Fibroblast of skin of left biceps (primary cell): ENCODE results near the gene MFRP.

Experiments
- DNase-seq, 2 experiments: peaks; one replicate each; pipeline ENCODE4 v3.0.0-alpha.2; 2013; ENCODE audit warnings: low read depth in 2 of 2

The MFRP gene

DNA sequence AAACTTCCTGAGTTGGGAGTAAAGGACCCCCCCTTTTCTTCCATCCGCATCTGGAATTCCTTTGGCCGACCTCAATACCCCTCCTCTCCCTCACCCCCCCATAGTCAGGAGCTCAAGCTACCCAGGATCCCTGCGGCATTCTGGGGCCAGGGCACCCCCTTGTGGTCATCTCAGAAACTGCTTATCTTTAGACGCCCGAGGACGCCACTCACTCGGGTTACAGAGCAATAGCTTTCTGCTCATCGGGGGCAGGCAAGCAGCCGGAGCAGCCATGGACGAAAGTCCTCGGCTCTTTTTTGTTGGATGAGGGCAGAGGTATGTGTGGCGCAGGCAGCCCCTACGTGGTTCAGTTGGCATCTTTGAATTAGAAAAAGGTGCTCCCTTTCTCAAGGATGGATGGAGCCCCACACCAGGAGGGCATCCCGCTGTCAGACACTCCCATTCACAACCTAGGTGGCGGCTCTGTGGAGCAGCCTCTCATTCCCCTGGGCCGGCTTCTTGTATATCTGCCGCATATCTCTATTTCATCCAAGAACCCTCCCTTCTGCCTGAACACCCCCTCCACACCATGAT is 8.1 kb downstream of the MFRP start:
- DNase-seq = peak in 1 of 2 experiments; percentile 53

DNA sequence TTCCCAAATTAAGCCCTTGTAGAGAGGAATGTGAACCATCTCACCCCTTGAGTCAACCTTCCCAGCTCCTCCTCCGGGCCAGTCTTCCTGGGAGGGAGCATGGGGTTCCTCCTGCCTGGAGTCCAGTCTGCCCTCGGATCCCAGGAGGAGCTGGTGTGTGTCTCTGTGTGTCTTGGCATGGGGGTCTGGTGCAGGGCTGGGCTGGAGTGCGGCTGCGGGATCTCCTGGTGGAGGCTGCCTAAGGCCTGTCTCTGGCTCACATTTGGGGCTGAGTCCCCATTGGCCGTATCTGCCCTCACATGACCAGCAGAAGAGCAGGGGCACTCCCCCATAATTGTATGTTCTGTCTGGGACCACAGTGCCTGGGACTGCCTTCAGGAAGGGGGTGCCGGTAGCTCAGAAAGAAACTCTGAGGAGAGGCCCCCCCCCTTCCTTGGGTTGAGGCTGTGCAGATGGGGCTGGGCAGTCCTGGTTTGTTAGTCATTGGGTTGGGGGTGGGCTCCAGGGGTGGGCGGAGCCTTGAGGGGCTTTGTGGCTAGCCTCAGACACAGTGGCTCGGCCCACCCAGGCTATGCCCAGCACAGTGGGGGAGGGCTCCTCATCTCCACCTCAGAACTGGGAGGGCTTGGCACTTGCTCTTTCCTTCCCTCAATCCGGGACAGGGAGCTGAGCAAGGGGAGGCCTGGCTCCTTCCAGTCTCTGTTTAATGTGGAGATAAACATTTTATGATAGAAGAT is 8.8 kb downstream of the MFRP start:
- peak in 1 of 2 experiments; percentile 56 for DNase-seq

DNA sequence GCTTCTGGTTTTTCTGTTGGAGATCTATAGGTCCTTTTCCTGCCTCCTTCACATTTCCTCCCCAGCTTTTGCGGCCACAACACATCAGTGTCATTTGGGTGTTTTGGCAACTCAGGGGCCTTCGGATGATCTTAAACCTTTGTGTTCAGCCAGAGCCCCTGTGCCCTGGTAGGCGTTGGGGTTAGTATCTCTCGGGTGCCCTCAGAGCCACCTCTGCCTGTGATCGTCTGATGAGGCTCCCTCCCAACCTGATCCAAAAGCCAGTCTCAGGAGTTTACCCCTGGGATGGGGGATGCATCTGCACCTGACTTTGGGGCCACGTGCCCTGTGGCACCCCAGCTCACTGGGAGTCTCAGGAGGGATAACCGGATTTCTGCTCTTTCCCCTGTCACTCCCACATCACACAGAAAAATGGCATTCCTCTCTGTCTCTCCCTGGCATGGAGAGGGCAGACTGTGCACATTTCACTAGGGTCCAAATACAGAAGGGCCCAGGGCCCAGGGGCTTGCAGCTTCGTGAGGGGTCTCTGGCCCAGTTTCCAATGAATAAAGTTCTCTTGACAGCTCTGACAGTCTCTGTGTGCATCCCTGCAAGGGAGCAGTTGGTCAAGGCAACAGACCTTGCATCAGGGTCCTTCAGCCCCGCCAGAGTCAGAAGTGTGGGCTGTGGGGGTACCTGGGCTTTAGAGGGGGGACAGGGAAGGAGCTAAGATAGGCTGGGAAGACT is 9.6 kb downstream of the MFRP start:
- DNase-seq = no peak

DNA sequence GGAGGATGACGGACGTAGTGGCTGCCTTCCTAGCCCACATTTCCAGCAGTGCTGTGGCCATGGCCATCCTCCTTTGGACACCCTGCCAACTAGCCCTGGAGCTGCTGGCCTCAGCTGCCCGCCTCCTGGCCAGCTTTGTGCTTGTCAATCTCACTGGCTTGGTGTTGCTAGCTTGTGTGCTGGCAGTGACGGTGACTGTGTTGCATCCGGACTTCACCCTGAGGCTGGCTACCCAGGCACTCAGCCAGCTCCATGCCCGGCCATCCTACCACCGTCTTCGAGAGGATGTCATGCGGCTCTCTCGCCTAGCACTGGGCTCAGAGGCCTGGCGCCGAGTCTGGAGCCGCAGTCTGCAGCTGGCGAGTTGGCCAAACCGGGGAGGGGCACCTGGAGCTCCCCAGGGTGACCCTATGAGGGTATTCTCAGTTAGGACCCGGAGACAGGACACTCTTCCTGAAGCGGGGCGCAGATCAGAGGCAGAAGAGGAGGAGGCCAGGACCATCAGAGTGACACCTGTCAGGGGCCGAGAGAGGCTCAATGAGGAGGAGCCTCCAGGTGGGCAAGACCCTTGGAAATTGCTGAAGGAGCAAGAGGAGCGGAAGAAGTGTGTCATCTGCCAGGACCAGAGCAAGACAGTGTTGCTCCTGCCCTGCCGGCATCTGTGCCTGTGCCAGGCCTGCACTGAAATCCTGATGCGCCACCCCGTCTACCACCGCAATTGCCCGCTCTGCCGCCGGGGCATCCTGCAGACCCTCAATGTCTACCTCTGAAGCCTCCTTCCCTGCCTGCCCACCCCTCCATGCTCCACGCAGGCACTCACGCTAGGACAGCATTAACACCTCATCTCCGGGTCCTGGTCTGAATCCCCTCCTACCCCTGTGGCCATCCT is 10.6 kb downstream of the MFRP start:
- DNase-seq = no peak

DNA sequence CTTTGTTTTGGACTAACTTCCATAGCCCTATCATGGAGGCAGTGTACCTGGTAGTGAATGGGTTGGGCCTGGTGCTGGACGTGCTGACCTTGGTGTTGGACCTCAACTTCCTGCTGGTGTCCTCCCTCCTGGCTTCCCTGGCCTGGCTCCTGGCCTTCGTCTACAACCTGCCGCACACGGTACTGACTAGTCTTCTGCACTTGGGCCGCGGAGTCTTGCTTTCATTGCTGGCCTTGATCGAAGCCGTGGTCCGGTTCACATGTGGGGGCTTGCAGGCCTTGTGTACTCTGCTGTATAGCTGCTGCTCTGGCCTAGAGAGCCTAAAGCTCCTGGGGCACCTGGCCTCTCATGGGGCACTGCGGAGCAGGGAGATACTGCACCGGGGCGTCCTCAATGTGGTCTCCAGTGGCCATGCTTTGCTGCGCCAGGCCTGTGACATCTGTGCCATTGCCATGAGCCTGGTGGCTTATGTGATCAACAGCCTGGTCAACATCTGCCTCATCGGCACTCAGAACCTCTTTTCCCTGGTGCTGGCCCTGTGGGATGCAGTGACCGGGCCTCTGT is 11.3 kb downstream of the MFRP start:
- no peak for DNase-seq

DNA sequence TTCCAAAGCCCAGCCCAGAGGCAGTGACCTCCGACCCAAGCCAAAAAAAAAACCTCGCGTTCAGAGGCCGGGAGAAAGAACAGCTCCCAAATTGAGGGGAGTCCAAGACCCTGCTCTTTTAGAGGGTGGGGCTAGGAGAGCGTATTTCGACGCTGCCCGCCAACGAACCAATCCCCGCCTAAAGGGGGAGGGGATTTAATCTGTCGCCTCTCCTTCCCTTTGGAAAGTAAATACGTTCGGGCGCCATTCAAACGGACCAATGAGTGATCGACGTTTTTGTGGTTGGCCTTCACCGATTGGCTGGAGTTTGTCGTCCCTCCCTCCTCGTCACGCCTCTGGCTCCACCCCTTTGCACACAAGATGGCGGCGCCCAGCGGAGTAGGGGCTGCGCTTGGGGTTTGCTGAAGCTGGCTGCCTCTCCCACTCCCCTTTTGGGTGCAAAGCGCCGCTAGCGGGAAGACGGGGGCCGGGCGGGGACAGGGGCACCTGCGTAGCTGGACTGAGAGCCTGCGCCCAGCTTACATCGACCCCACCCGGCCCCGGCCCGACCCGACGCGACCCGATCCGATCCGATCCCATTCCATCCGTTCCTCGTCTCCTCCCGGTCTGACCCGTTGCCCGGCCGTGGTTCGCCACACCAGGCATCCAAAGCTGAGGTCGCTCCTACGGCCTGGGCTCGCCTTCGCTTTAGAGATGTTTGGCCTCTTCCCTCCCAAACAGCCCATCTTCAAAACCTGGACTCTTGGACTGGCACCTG is 12.2 kb downstream of the MFRP start, which contains the start of gene RNF26:
Gene RNF26, plus strand, starts transcription at position 354 of the 757 bp plus-strand sequence. CDS start 596 bp downstream, outside the sequence.
- DNase-seq = peak; percentile 95

DNA sequence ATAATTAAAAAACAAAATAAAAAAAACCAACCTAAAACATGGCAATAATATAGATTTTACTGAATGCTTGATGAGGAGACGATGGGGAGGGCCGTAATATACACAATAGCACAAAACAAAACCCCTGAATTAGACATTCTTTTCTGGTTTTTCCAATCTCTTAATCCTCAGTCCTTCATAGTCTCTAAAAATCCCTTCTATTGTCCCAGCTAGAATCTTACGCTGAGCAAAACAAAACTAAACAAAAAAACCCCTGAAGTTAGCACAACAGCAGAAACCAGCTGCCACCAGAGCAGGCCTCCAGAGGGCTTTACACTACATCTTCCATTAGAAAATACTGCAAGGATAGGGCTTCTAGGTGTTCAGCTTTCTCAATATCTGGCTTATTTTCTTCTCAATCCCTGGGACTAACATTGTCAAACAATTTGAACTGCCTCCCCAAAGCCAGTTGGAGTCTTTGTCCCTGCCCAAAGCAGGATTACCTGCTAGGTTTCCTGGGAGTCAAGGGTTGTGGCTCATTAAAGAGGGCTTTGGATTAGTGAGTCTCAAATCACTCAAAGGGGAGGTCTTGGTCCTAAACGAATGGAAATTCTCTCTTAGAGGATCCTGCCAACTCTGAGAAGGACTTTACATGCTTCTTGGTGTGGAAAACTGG is 14.3 kb downstream of the MFRP start:
- no peak for DNase-seq

DNA sequence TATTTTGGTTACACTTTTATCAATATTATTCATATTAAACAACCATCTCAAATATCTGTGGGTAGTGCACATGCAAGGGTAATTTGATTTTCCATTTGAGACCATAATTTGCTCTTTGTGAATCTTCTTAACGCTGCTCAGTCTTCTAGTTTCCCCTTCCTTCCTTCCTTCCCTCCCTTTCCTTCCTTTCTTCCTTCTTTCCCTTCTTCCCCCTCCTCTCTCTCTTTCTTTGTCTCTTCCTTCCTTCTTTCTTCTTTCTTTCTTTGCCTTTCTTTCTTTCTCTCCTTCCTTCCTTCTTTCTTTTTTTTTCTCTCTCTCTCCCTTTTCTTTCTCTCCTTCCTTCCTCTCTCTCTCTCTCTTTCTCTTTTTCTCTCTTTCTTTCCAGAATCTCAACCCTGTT is 16.3 kb downstream of the MFRP start:
- no peak for DNase-seq

DNA sequence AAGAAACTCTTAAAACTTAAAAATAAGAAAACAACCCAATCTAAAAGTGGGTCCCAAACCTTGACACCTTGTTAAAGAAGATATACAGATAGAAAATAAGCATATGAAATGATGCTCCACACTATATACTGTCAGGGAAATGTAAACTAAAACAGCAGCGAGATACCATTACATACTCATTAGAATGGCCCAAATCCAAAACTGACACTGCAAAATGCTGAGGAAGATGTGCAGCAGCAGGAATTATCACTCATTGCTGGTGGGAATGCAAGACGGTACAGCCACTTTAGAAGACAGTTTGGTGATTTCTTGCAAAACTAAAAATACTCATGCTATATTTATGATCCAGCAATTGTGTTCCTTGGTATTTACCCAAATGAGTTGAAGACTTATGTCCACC is 17.2 kb downstream of the MFRP start:
- DNase-seq = no peak

DNA sequence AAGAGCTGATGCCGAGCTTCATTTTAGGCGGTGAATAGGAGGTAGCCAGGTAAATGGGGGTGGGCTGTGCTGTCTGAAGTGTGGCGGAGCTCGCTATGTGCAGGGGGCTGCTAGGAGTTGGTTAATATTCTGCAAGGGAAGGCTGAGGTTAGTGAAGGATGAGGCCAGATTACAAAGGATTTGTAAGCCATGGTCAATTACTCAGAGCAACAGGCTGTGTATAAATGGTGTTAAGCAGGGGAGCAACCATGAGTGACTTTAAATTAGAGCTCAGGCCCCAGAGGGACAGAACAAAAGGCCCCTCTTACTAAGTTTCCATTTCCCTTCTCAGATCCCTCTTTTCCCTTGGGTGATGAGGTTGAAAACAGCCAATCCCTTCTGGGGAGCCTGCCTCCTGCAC is 22.3 kb downstream of the MFRP start:
- DNase-seq = no peak

DNA sequence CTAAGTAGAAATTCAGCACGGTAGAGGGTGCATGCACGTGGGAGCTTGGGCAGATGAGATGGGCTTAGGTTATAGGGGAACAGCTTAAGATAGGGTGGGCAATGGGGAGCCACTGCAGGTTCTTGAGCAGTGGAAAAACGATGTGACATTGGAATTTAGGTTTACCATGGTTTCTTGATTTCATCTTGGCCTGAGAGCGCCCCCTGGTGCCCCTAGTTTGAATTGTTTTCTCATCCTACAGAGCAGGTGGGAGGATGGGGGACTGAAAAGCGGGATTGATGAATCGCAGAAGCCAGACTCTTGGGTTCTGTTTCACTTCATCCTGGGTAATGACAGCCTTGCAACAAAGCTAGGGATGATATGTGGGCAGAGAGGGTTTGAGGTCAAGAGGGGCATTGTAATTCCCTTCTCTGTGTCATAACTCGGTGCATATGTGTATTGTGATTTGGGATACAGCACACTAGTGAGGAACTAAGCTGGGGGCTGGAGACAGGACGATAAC is 22.9 kb downstream of the MFRP start:
- DNase-seq = no peak

DNA sequence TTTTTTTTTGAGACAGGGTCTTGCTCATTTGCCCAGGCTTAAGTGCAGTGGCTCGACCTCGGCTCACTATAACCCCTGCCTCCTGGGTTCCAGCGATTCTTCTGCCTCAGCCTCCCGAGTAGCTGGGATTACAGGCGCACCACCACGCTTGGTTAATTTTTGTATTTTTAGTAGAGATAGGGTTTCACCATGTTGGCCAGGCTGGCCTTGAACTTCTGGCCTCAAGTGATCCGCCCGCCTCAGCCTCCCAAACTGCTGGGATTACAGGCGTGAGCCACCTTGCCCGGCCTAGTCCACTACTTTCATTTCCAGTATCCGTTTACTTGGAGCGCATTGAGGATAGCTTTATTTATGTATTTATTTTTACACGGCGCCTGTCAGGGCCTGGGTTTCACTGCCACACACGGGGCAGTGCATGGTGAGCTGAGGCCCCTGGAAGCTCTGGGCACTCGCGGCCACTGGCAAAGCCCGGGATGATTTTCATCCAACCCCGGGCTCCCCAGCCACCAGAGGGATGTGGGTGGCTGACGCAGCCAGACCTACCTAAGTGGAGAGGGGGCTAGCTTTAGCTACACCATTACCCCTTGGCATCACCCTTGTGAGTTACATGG is 23.5 kb downstream of the MFRP start:
- no peak for DNase-seq

DNA sequence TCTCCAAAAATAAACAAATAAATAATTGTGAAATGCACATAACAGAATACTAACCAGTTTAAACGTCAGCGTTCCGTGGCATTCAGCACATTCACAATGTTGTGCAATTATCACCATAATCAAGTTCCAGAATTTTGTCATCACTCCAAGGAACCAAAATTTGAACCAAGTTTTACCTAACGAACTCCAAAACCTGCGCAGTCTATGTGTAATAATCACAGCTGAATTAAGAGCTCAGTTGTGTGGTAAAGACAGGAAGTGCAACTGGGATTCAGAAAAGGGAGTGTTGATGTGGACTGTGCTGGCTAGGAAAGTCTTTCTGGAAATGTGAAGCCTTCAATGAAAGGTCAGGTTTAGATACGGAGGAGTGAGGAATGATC is 24.2 kb downstream of the MFRP start:
- DNase-seq = no peak

DNA sequence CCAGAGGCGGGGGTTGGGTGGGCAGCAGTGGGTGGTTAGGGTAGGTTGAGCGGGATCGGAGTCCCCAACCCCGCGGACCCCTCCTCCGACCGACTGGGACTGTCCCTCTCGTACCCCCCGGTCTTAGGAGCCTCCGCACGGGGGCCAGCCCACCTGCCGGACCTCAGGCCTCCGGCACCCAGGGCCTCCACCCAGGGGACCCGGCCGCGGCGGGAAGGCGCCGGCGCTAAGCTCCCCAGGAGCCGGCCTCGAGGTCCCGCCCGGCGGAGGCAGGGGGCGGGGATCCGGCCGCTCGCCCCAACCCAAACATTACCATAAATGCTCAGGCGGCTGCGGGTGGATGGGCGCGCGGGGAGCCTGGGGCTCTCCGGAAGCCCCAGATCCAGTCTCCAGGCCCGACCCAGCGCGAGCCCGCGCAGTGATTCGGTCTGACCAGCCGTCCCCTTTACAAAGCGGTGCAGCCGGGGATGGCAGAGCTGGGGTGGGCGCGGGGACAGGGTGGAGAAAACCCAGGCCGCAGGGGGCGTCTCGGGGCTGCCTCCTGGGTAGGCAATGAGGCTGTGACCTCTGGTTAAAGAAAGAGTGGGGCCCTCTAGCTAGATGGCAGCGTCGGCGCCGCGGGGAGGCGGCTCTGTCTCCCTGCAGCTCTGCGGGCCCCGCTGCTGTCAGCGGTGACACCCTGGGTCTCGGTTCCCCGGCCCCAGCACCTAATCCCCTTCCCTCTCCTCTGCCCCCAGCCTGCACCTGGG is 25.6 kb downstream of the MFRP start:
- DNase-seq = no peak

DNA sequence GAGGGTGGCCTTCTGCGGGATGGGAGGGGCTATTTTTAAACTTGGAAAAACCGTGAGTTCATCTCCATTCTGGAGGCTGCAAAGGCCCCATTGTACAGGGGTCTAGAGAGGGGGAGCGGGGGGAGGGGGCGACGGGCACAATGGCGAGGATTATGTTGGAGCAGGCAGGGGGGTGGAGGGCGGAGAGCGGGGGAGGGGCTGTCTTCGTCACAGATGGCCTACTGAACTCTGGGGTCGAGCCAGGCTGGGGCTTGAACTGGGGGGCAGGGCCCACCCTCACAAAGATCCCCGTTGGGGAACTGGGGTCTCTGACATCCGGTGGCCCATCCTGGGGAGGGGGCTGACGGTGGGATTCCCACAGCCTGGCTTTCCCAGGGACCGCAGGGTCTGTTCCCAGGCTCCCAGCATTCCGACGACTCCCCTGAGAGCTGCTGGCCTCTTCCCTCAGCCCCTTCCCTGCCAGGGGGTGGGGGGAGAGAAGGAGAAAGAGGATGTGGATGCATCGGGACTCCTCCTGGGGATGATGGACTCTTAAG is 26.2 kb downstream of the MFRP start:
- no peak for DNase-seq

DNA sequence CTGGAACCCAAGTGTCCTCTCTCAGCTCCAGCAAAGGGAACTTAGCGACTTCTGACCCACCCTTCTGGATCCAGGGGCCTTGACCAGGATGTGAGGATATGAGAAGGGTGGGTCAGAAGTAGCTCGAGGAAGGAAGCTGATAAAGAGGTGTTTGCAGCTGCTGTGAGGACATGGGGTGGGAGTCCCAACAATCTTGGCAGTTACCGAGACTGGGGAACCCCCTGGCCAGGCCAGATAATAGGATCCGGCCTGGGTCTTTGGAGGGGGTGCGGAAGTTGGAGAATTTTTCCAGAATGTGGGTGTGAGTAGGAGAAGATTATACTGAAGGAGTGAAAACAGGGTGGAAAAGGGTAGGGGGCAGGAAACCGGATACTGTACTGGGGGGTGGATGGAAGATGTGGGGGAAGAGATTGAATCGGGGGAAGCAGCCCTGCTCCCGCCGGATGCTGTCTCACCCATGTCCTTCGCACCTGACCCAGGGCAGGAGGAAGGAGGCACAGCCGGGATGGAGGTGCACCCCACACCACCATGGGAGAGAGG is 26.7 kb downstream of the MFRP start:
- DNase-seq = no peak

DNA sequence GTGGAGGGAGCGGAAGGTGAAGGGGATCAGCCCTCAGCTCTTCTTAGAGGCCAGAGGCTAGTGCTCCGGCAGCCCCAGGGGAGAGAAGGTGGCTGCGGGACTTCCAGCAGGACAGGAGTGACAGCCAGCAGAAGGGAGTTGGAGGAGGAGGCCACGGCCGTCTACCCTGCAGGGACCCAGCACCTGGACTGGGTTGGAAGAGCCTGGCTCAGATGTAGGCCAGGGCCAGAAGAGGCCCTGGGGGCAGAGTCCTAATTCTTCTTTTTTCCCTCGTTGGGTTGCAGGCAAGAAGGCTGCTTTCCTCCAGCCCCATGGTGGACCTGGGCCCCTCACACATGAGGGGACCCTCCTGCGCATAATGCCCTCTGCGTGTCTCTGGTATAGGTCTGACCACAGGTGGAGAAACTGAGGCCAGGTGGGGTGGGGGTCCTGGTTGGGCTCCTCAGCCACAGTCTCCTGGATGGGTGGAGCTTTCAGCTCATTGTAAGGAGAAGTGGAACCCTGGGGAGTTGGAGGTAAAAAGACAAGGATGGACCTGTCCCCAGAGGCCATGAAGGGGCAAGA is 27.3 kb downstream of the MFRP start:
- no peak for DNase-seq
